Right lung (tissue), 5 donors: Measurements from ENCODE around the gene CCDC3. TPM values are rescaled to one million over a fixed set of nuclear protein-coding genes. Genes with fewer than 3 reads are reported as not detected.

Experiments used
- DNase-seq, 2 donors: peaks; one replicate each; pipeline ENCODE4 v3.0.0-alpha.2; 2013
- polyA plus RNA-seq, 5 donors: library from polyadenylated mRNA; unstranded; fragments of 120-200 nt; gene quantifications; one replicate each; pipeline versions ENCODE4 v1.2.1 to v1.2.3, GENCODE V29; 2013; ENCODE audit warnings: inconsistent platforms in 1 of 5, low replicate concordance in 1 of 5; ENCODE audit not compliant: insufficient read length in 5 of 5, insufficient read depth in 1 of 5

CCDC3 gene
- polyA plus RNA-seq, 5 donors, result 6.6 to 11.7 (median 8.4) TPM

DNA sequence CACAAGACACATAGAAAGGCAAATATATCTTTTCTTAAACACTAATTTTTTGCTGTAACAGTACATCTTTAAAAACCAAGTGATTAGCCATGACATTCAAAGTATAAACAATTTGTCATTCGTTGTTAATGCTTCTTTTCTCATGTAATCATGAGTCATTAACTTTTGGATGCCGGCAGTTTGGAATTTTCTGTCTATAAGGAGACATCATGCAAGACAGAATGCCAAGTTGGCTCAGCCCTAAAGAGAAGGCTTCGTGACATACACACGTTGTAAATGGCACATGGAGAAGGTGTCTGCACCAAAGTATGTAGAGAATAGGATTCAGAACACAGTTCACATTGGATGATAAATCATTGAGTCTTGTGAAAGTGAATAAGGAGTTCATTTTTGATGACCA is 35.9 kb downstream of the CCDC3 start:
- no peak for DNase-seq

DNA sequence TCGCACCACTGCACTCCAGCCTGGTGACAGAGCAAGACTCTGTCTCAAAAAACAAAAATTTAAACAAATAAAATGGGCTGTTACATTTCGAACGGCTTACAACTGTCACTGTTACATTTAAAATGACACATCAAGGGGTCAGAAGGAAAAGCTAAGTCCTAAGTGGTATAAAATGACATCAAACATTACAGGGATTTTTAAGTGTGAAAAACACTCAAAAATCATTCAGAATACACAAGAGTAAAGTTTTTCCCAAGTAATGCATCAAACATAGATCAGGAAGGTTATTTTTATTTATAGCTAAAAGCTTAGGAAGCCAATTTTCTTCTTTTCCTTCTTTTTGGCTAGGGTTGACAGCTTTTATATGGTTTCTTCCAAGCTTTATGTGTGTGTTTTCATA is 39.0 kb downstream of the CCDC3 start:
- DNase-seq, result no peak

DNA sequence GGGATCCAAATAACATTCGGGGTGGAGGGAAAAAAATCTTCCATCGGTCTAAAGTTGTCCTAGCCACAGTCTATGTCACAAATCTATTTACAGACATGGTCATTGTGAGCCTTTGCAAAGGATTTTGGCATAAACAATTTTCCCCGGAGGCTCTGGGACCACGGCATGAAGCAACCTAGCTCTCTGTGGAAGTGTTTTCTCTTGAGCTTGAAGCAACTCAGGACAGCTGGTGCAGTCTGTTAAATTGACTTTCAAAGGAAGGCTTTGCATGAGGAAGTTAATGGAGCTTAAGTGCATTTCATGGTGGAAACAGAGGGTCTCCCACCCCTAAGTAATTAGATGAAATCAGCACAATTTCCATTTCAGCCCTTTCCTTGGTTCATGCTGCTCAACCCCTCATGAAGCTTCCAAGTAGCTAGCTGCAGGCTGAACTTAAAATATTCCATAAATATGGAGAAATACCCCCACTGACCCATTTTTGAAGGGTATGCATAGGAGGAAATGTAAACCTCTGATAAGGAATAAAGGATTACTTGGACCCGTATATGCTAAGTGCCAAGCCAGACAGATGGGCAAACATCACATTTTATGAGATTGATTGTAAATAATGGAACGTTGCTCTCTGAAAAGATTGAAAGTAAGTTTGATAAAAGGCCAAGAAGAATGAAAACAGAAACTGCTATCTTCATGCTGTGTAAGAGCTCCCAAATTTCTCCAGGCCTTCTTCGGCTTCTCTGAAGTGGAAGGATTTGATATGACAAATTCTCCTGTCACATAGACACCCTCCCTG is 39.9 kb downstream of the CCDC3 start:
- peak; percentile 20 to 30 for DNase-seq

DNA sequence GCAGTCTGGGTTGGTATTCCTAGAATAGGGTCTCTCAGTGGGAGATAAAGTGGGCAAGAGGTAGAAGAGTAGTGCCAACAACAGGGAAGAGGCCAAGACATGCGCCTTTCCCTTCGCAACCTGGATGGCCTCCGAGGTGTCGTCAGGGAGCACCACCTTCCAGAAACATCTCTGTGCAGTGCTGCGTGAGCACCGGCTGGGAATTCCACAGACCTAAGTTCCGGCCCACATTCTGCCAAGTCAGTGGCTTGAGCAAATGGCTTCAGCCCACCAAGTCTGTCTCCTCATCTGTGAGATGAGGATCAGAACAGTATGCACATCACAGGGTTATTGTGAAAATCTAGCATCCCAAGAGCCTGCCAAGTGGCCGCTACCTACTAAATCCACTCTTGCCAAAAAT is 40.6 kb downstream of the CCDC3 start:
- DNase-seq, result peak in 1 of 2 donors; percentile 8

DNA sequence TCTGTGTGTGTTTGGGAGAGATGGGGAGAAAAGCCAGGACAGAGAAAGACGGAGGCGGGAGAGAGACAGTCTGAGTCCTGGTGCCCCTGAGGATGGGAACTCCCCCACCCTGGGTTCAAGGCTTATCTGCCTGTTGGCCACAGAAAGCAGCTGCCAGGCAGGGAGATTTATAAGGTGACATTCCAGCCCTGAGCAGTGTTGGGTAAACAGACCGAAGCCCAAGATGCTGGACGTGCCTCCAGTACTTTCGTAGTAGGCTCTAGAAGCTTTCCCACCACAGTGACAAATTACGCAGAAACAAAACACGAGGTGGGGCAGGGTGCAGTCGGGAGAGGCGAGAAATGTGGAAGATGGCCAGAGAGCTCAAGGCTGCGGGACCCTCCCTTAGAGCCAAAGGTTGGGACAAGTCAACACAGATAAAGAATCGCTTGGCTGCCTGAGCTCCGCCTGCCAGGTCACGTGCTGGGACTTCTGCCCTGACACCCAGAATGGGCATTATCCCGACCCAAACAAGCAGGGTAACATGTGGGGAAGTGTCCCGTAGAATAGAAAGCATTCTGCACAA is 41.1 kb downstream of the CCDC3 start:
- peak; percentile 30 to 36 for DNase-seq

DNA sequence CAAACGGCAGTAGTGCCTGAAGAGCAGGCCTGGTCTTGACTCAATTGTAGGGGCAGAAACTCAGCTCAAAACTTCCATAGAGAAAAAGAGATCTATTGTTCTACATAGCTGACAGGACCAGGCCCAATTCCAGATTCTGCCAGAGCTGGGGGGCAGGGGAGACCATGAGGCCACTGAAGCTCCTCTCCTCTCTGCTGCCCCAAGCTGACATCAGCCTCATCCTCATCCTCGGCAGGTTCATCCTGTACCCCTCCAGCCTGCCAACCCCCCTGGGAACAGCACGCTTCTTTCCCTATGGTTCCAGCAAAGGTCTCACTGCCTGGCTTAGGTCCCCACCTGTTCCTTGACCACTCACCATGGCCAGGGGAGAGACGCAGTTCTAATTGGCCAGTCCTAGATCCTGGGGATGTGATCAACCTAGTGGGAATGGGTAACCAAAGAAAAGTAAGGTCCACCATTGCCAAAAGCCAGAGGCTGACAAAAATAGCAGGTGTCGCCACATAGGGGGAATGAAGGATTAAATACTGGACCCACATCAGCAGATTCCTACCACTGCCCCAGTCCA is 42.9 kb downstream of the CCDC3 start:
- DNase-seq, result no peak

DNA sequence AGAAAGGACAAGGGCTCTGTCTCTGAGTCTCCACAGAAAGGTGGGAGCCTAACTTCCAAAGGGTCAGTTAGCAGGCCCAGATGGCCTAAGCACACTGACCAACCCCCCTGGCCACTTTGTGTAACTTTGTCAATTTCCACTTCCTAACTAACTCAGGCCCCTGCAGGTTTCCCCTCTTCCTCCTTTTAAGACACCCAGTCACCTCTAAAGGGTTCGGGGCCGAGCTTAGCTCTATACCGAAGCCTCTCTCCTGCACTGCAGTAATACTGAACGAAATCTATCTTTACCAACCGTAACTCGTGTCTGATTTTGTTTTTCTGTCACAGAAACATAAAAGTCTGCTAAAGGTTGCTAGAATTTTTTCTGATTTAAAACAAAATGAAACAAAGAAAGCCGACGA is 44.4 kb downstream of the CCDC3 start:
- DNase-seq, result no peak

DNA sequence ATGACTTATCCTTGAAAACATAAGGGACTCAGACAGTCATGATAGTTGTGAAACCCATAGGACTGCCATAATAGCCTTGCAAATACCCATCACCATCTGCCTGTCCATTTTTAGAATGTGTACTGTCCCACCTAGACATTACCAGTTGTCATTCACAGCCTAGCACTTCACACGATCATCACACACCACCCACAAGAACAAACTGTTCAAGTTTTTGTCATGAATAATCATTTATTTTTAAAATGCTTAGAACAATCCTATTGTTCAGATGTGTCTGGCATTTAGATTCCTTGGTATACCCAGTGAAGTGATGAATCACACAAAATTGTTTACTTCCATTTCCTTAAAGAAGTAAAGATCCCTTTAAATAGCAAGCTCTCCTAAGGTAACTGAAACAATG is 46.6 kb downstream of the CCDC3 start:
- no peak for DNase-seq

DNA sequence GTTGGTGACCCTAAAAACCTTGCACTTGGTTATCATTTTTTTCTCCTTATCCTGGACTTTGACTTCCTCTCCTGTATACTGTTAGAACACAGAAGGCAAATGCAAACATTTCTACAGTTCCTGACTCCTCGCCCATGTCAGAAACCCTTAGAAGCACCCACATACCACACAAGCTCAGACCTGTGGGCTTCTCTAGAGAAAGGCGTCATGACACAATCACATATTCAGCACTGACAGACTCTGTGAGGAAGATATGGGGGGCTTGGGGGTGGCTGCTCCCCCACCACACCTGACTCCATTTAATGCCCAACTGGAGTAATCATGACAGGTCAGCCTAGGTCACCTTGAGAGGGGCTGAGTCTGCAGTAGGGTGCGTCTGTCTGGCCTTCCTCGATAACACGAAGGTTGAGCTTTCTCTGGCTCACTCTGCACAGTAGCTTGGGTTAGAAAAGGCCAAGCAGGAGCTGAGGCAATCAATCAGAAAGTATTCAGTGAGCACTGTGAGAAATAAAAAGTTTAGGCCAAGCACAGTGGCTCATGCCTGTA is 50.9 kb downstream of the CCDC3 start:
- DNase-seq, result no peak

DNA sequence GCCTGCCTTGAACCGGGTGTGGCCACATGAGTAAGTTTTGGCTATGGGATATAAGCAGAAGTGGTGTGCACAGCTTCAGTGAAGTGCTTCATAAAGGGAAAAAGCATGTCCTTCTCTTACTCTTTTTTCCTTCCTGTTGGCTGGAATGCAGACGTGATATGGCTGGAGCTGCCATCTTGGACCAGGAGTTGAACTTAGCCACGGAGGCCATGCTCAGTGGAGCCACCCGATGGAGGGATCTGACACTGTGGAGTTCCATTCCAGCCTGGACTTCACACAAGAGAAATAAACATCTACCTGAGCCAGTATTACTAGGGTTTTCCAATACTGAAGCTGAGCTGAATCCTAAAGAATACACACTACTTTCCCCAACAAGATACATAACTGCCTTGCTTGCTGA is 52.3 kb downstream of the CCDC3 start:
- DNase-seq, result no peak

DNA sequence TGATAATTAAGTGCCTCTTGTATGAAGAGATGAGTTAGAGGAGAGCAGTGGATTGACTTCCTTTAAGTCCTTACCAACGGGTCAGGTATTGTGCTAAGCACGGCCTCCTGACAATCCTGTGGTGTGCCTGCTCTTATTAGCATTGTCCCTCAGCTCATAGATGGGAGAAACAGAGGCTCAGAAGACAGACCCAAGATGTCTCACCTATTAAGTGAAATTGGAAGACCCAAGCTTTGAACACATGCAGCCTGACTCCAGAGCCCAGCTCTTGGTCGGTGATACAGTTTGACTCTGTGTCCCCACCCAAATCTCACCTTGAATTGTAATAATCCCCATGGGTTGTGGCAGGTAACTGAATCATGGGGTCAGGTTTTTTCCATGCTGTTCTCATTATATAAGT is 53.8 kb downstream of the CCDC3 start:
- no peak for DNase-seq

DNA sequence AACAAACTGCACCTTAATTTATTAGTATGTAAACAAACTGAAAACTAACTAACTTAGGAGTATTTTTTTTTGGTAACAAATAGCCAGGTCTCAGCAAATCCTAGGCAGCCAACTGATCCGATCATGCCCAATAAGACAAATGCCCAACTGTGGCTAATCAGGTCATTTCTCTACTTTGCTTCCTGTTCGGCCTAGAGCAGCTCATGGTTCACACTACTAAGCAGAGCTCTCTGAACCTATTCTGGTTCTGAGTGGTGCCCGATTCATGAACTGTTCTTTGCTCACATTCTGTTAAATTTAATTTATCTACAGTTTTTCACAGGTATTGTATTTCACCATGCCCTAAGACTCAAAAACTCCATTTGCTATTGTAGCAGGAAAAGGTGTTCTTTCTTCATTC is 55.1 kb downstream of the CCDC3 start:
- no peak for DNase-seq

DNA sequence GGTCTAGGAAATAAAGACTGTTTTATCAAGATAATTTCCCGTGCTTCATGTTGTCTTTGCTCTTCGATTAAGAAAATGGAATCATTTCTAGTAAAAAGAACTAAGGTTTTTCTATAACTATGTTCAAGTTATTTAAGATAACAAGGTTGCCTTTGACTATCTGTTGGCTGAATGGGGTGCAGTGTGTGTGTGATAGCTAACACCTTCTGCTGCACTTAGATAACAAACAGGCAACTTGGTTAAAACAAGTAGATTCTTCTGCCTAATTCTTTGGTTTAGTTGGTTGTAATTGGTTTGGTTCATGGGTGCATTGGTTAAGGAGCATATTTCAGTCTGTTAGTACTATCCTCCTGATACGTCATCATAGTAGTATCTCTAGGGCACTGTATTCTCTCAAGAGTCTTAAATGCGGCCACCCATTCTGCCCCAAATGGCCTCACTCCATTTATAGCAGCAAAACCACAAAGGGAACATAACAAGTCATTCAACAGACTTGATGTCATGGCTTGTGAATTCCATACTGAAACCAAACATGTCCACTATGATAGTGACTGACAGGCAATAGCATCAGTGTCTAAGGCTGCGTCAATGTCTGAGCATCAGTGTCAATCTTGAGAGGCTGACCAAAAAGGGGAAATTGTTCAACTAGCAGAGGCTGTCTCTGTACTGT is 55.7 kb downstream of the CCDC3 start:
- DNase-seq, result no peak

DNA sequence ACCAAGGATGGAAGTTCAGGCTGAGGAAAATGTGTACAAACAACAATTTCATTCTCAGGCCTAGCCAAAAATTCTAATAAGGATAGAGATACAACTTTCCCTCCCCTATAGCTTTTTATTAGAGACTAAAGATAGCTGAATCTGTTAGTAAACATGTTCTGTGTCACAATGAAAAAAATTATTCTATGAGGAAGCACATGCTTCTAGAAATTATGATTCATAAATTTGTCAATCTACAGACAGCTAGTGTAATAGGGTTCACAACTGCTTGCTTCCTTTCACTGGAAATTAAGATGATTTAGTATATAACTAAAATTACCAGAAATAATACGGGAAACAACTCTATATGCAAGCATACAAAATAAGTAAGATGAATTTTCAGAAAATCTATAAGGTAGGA is 56.6 kb downstream of the CCDC3 start:
- DNase-seq, result no peak

DNA sequence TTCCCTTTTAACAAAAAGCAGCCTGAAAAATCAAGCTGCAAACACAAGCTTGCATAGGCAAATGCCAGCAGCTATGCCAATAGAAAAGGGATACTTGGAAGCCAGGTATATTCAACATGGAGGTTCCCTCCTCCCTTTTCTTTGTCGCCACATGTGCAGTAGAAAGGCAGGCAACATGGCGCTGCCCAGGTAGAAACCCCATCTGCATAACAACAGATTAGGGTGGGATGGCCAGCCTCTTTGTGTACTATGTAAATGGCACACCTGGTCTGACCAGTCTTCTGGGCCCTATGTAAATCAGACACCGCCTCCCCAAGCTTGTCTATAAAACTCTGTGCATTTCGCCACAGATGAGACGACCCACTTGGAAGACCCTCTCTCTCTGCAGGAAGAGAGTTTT is 58.1 kb downstream of the CCDC3 start:
- DNase-seq, result no peak

DNA sequence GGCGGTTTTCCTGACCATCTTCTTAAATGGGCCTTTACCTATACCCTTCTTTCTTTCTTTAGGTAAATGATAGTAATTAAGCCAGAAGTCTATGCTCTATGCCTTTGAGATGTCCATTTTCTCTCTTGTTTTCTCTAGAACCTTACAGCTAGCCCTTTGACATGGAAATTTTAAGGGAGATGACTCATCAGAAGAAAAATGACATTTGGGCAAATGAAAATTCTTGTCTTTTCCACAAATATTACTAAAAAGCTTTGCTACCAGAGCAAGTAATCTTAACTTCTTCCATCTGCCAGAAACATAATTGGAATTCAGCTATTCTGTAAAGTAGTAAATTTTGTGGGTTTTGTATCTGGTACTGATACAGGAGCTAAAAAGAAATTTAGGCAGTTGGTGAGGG is 59.5 kb downstream of the CCDC3 start:
- no peak for DNase-seq

DNA sequence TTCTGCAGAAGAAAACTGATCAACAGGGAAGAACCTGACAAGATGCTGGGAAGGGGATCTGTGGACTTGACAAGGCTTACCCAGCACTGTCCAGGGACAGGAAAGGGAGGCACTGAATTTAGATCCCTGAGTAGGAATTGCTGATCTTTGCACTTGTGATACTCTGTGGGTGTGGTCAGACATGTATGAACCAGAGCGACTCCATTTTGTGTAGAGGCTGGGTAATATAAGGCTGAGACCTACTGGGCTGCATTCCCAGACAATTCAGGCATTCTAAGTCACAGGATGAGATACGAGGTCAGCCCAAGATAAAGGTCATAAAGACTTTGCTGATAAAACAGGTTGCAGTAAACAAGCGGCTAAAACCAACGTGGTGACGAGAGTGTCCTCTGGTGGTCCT is 60.7 kb downstream of the CCDC3 start:
- no peak for DNase-seq

DNA sequence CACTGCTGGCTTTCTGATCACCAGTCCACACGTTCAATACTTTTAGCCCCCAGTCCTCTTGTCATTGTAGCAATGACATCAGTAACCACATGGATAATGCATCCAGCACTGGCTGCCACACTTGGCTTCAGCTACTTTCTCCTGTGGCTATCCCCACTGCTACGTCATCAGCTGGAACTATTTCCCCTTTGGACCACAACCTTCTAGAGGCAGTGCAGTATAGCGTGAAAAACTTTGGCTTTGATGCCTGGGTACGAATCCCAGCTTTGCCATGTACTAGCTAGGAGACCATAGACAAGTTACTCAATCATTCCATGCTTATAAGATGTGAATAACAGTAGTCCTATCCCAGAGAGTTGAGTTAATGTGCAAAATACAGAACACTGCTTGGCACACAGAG is 63.2 kb downstream of the CCDC3 start:
- DNase-seq, result no peak

DNA sequence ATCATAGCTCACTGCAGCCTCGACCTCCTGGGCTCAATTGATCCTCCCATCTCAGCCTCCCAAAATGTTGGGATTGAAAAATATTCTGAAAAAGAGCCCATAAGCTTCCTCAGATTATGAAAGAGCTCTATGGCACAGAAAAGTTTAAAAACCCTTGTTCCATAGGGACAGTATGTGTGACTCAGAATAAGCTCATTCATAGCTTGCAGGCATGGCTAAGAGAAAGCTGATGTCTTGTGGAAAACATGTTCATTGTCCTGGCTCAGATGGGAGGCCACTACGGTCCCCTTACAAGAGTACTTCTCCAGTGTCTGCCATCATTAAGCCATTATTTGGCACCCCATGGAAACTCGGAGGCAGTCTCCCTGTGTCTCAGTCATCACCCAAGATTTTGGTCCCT is 64.0 kb downstream of the CCDC3 start:
- DNase-seq, result no peak

DNA sequence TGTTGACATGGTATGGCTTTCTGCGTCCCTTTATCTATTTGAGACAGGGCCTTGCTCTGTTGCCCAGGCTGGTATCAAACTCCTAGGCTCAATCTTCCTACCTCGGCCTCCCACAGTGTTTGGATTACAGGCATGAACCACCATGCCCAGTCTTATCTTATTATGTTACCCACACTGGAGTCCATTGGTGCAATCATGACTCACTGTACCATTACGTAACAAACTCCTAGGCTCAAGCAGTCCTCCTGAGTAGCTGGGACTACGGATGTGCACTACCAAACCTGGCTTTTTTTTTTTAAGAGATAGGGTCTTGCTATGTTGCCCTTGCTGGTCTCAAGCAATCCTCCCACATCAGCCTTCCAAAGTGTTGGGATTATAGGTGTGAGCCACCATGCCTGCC is 66.7 kb downstream of the CCDC3 start:
- DNase-seq, result no peak

DNA sequence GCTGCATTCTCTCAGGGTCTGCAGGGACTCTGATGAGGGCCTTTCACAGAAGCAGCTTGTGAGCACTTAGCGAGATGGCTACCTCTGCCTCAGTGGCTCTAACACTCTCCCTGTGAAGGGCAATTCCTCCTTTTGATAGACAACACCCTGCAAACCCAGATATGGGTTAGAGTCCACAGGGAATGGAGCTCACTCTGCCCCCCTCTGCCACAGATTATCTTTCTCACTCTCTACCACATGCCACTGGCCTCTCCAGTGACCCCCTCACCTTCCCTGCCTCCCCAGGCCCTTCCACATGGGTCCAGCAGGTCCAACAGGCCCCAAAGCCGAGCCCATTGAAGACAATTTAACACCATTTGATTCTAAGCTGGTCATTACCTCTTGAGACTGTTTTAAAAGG is 72.1 kb downstream of the CCDC3 start:
- DNase-seq, result no peak

DNA sequence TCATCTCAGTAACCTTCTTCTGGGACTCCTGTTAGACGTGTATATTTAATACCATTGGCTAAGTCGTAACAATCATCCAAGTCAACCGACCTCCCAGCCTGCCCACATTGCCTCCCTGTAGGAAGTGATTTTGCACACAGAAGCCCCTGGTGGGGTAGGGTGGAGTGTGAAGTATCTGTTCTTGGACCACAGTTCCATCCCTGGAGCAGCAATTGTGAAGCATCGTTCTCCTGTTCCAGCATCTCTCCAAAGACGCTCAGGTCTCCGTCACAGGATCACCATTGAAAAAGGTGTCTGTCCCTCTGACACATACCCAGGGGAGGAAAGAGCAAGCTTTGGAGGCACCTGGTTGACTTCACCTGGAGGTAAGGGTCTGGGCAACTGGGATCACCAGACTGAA is 72.9 kb downstream of the CCDC3 start:
- no peak for DNase-seq

DNA sequence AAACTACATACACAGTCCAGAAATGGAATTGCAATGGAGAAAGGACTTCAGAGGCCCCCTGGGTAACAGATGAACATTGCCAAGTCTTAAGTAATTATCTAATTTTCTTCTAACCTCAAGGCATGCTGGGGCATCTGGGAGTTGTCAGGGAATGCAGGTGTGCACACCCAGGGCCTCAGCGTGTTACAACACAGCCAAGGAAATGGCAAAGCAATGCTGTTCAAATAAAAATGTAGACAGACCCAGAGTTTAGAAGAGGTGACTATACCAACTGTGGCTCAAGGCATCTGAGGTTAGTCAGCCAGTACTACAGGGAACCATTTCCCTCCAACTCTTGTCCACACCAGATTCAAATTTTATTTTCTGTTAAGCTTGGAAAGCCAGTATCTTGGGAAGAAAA is 73.6 kb downstream of the CCDC3 start:
- no peak for DNase-seq
